ENCODE data around the gene OR2B2. TPM values are rescaled to one million over a fixed set of nuclear protein-coding genes. Genes with fewer than 3 reads are reported as not detected.

The OR2B2 gene
- total RNA-seq, 1 donor: not detected

Small RNA genes lying within 50 kb of the gene (small RNA-seq; reads per million reads assigned to genes)
- gene RNU7-26P: not detected

Other genes with a start within 250 kb of the OR2B2 start
- not detected in 2 replicates for gene OR2B6, start 44.8 kb upstream of the OR2B2 start, total RNA-seq
- 0.36 and 1.2 TPM in 2 replicates for gene ZNF165, start 168.2 kb upstream of the OR2B2 start, total RNA-seq
- gene ZSCAN16, start 212.2 kb upstream of the OR2B2 start, total RNA-seq: 3.3 and 4.1 TPM in 2 replicates
- 25.7 and 27.4 TPM in 2 replicates for gene ZKSCAN8, start 229.5 kb upstream of the OR2B2 start, total RNA-seq

Data from osteoblast (primary cell).